WTC11 (cell line): ENCODE measurements around the gene CHKA. TPM values are rescaled to one million over a fixed set of nuclear protein-coding genes. Genes with fewer than 3 reads are reported as not detected.

Experiments used
- ATAC-seq: fragments of 200-7000 bp; cut with Tn5 transposase; 2 replicates; pipeline ENCODE4 v1.10.0; 2021; ENCODE audit warnings: mild to moderate bottlenecking, moderate library complexity
- CTCF ChIA-PET: fragments of 300-600 bp; sonication (Branson Sonifier 250); formaldehyde crosslinking; loops from one replicate; lab custom pipeline; 2021; ENCODE audit warnings: antibody characterized with exemption; lab: Charles Lee
- POLR2A ChIA-PET: fragments of 350-600 bp; sonication (Branson Sonifier 250); formaldehyde crosslinking; loops from one replicate; lab custom pipeline; 2021; ENCODE audit warnings: antibody characterized with exemption; lab: Charles Lee
- DNase-seq: peaks from one replicate; pipeline ENCODE4 v3.0.0; 2021; ENCODE audit warnings: low spot score
- H3K27ac Mint-ChIP-seq: 2 replicates; pipeline ENCODE4 v1.8.0; 2021; ENCODE audit warnings: mixed read lengths
- H3K27me3 Mint-ChIP-seq: 2 replicates; pipeline ENCODE4 v1.8.0; 2021; ENCODE audit warnings: low read depth, mild to moderate bottlenecking, moderate library complexity, mixed read lengths
- H3K36me3 Mint-ChIP-seq: 2 replicates; pipeline ENCODE4 v1.8.0; 2021; ENCODE audit warnings: mixed read lengths
- H3K4me1 Mint-ChIP-seq: 2 replicates; pipeline ENCODE4 v1.8.0; 2022; ENCODE audit warnings: mixed read lengths
- H3K4me3 Mint-ChIP-seq: 2 replicates; pipeline ENCODE4 v1.8.0; 2021; ENCODE audit warnings: mild to moderate bottlenecking, moderate library complexity, mixed read lengths
- H3K9me3 Mint-ChIP-seq: 2 replicates; pipeline ENCODE4 v1.8.0; 2021; ENCODE audit warnings: mixed read lengths
- CREB1 ChIP-seq: sonication (generic); formaldehyde crosslinking; IDR thresholded peaks from 2 replicates; pipeline ENCODE4 v1.8.0; 2023; ENCODE audit warnings: mild to moderate bottlenecking, missing genetic modification reagents
- CTCF ChIP-seq: fragments of 200-600 bp; IDR thresholded peaks from 2 replicates; pipeline ENCODE4 v1.8.0; 2022; ENCODE audit warnings: antibody characterized with exemption
- E2F1 ChIP-seq: sonication (generic); formaldehyde crosslinking; IDR thresholded peaks from 2 replicates; pipeline ENCODE4 v1.8.0; 2022; ENCODE audit warnings: mild to moderate bottlenecking, missing genetic modification reagents
- E2F5 ChIP-seq: sonication (generic); formaldehyde crosslinking; IDR thresholded peaks from 2 replicates; pipeline ENCODE4 v1.8.1; 2022; ENCODE audit warnings: mild to moderate bottlenecking, moderate library complexity, missing genetic modification reagents
- FOXP4 ChIP-seq: sonication (generic); formaldehyde crosslinking; IDR thresholded peaks from 2 replicates; pipeline ENCODE4 v1.8.0; 2022; ENCODE audit warnings: mild to moderate bottlenecking, missing genetic modification reagents
- HMGXB4 ChIP-seq: sonication (generic); formaldehyde crosslinking; IDR thresholded peaks from 2 replicates; pipeline ENCODE4 v1.8.1; 2023; ENCODE audit warnings: mild to moderate bottlenecking, moderate library complexity, missing genetic modification reagents
- KAT7 ChIP-seq: sonication (generic); formaldehyde crosslinking; IDR thresholded peaks from 2 replicates; pipeline ENCODE4 v1.8.1; 2023; ENCODE audit warnings: missing genetic modification reagents, mild to moderate bottlenecking, borderline replicate concordance
- MXD4 ChIP-seq: fragments of 250-450 bp; sonication (Bioruptor Pico); IDR thresholded peaks from 2 replicates; pipeline ENCODE4 v1.8.0; 2021; ENCODE audit warnings: mild to moderate bottlenecking, moderate library complexity, borderline replicate concordance
- NFE2L1 ChIP-seq: sonication (generic); formaldehyde crosslinking; IDR thresholded peaks from 2 replicates; pipeline ENCODE4 v1.8.1; 2023; ENCODE audit warnings: missing genetic modification reagents
- RORB ChIP-seq: fragments of 250-450 bp; sonication (Bioruptor Pico); IDR thresholded peaks from 2 replicates; pipeline ENCODE4 v1.9.0; 2021; ENCODE audit warnings: mild to moderate bottlenecking
- ZBTB43 ChIP-seq: sonication (generic); formaldehyde crosslinking; IDR thresholded peaks from 2 replicates; pipeline ENCODE4 v1.8.1; 2023; ENCODE audit warnings: mild to moderate bottlenecking, missing genetic modification reagents
- ZMAT4 ChIP-seq: fragments of 250-450 bp; sonication (Bioruptor Pico); IDR thresholded peaks from 2 replicates; pipeline ENCODE4 v1.9.0; 2021; ENCODE audit warnings: mild to moderate bottlenecking
- ZNF121 ChIP-seq: sonication (generic); formaldehyde crosslinking; IDR thresholded peaks from 2 replicates; pipeline ENCODE4 v1.8.0; 2023; ENCODE audit warnings: missing genetic modification reagents
- ZNF263 ChIP-seq: sonication (generic); formaldehyde crosslinking; IDR thresholded peaks from 2 replicates; pipeline ENCODE4 v1.8.1; 2022; ENCODE audit warnings: low read depth, mild to moderate bottlenecking, moderate library complexity, missing genetic modification reagents
- ZNF423 ChIP-seq: fragments of 250-450 bp; sonication (Bioruptor Pico); IDR thresholded peaks from 2 replicates; pipeline ENCODE4 v2.1.2; 2022; ENCODE audit warnings: mild to moderate bottlenecking, moderate library complexity
- ZNF425 ChIP-seq: fragments of 250-450 bp; sonication (Bioruptor Pico); conservative IDR thresholded peaks from 2 replicates; pipeline ENCODE4 v1.9.0; 2021; ENCODE audit warnings: mild to moderate bottlenecking
- total RNA-seq: library from RNA; stranded (reverse); gene quantifications from 3 replicates; pipeline ENCODE4 v1.2.3, GENCODE V29; 2021

CHKA gene
- total RNA-seq, 1 experiment from 2014 or later = 76.1 TPM

- POLR2A ChIA-PET = interaction anchor here (0.6 kb wide), 1 partner anchor 61 kb away, joined by 3 read pairs; no protein-coding TSS in a partner anchor
- CTCF ChIA-PET = interaction anchor here (0.7 to 2.2 kb wide), 5 partner anchors 8 to 41 kb away, joined by 3 to 7 read pairs (median 3); no protein-coding TSS in a partner anchor
Observed at GRCh38 chr11:68049509-68050370, 71.4 kb downstream of the CHKA start.

GRCh38 chr11:68048681-68049508 is 72.3 kb downstream of the CHKA start:
- no peak for DNase-seq
- Mint-ChIP-seq H3K4me1 (peaks cover 6% of the 10 kb centered on the region), H3K27me3 (no peaks in the 10 kb centered on the region), H3K27ac (no peak overlapping the region), H3K9me3 (no peaks in the 10 kb centered on the region), H3K4me3 (no peak overlapping the region), H3K36me3 (peaks cover 7% of the 10 kb centered on the region; the same call in 1 of the 2 replicates)
- ATAC-seq = no peak
- ChIA-PET CTCF (interaction anchor here (0.9 kb wide), 1 partner anchor 8 kb away, joined by 3 read pairs; no protein-coding TSS in a partner anchor), POLR2A (no interaction called here)
- TF ChIP-seq MXD4 (no peak), KAT7 (CRISPR knock-in tag) (no peak), E2F1 (CRISPR knock-in tag) (no peak), NFE2L1 (CRISPR knock-in tag) (no peak), HMGXB4 (CRISPR knock-in tag) (no peak), FOXP4 (CRISPR knock-in tag) (no peak), ZMAT4 (CRISPR knock-in tag) (no peak), RORB (CRISPR knock-in tag) (no peak), ZNF263 (CRISPR knock-in tag) (no peak), CTCF (no peak), ZNF121 (CRISPR knock-in tag) (no peak), E2F5 (CRISPR knock-in tag) (no peak)

More at GRCh38 chr11:68049509-68050370, 71.4 kb downstream of the CHKA start:
- Mint-ChIP-seq H3K36me3 (peaks cover 12% of the 10 kb centered on the region), H3K4me1 (peaks cover 6% of the 10 kb centered on the region), H3K4me3 (no peak overlapping the region), H3K27ac (no peak overlapping the region), H3K27me3 (no peaks in the 10 kb centered on the region), H3K9me3 (no peaks in the 10 kb centered on the region)
- TF ChIP-seq ZBTB43 (CRISPR knock-in tag) (no peak), CREB1 (no peak), ZNF121 (CRISPR knock-in tag) (no peak), ZNF423 (no peak), ZNF425 (CRISPR knock-in tag) (no peak)
- no peak for DNase-seq
- ATAC-seq = no peak
